ENCODE measurements around the gene SUGP1.

DNA sequence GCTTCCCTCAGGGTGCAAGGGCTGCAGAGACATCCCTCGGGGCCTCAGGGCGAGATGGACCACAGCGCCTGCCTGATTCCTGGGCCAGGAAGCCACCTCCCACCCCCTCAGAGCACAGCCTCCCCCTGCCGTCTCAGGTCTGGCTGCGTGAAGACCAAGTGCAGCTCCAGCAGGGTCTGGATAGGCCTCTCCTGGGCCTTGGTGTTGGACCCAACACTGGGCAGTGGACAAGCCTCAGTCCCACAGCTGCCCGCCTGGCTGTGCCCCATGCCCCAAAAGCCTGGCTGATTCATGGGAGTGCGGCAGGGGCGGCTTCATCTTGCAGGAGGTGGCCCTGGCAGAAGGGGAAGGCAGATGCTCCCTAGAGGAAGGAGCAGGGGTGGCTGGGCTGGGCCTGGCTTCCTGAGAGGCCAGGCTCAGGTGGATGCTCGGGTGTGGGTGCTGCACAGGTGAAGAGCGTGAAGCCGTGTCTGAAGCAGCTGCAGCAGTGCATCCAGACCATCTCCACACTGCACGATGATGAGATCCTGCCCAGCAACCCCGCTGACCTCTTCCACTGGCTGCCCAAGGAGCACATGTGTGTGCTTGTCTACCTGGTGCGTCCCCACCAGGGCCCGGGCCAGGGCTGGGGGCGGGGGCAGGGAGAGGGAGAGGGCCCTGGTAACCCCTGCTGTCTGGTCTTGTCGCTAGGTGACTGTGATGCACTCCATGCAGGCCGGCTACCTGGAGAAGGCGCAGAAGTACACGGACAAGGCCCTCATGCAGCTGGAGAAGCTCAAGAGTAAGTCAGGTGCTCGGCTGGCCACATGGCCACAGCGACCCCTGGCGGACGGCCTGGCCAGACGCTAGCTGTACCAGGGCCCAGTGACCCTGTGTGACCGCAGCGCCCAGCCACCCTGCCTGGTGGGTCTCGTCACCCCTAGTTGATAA, 22.0 kb upstream of the SUGP1 start:
- TF ChIP-seq, protein P1, sequence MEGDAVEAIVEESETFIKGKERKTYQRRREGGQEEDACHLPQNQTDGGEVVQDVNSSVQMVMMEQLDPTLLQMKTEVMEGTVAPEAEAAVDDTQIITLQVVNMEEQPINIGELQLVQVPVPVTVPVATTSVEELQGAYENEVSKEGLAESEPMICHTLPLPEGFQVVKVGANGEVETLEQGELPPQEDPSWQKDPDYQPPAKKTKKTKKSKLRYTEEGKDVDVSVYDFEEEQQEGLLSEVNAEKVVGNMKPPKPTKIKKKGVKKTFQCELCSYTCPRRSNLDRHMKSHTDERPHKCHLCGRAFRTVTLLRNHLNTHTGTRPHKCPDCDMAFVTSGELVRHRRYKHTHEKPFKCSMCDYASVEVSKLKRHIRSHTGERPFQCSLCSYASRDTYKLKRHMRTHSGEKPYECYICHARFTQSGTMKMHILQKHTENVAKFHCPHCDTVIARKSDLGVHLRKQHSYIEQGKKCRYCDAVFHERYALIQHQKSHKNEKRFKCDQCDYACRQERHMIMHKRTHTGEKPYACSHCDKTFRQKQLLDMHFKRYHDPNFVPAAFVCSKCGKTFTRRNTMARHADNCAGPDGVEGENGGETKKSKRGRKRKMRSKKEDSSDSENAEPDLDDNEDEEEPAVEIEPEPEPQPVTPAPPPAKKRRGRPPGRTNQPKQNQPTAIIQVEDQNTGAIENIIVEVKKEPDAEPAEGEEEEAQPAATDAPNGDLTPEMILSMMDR (IDR thresholded peaks at IDR 0.05), result peak; percentile 78
- TF ChIP-seq ZNF121 (CRISPR knock-in tag; IDR thresholded peaks at IDR 0.05), result no peak
- TF ChIP-seq, protein P2, sequence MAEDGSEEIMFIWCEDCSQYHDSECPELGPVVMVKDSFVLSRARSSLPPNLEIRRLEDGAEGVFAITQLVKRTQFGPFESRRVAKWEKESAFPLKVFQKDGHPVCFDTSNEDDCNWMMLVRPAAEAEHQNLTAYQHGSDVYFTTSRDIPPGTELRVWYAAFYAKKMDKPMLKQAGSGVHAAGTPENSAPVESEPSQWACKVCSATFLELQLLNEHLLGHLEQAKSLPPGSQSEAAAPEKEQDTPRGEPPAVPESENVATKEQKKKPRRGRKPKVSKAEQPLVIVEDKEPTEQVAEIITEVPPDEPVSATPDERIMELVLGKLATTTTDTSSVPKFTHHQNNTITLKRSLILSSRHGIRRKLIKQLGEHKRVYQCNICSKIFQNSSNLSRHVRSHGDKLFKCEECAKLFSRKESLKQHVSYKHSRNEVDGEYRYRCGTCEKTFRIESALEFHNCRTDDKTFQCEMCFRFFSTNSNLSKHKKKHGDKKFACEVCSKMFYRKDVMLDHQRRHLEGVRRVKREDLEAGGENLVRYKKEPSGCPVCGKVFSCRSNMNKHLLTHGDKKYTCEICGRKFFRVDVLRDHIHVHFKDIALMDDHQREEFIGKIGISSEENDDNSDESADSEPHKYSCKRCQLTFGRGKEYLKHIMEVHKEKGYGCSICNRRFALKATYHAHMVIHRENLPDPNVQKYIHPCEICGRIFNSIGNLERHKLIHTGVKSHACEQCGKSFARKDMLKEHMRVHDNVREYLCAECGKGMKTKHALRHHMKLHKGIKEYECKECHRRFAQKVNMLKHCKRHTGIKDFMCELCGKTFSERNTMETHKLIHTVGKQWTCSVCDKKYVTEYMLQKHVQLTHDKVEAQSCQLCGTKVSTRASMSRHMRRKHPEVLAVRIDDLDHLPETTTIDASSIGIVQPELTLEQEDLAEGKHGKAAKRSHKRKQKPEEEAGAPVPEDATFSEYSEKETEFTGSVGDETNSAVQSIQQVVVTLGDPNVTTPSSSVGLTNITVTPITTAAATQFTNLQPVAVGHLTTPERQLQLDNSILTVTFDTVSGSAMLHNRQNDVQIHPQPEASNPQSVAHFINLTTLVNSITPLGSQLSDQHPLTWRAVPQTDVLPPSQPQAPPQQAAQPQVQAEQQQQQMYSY (CRISPR knock-in tag; IDR thresholded peaks at IDR 0.05), result no peak
- TF ChIP-seq ELF4 (CRISPR knock-in tag; IDR thresholded peaks at IDR 0.05; ENCODE audit: low read depth), result no peak
- TF ChIP-seq, protein P3, sequence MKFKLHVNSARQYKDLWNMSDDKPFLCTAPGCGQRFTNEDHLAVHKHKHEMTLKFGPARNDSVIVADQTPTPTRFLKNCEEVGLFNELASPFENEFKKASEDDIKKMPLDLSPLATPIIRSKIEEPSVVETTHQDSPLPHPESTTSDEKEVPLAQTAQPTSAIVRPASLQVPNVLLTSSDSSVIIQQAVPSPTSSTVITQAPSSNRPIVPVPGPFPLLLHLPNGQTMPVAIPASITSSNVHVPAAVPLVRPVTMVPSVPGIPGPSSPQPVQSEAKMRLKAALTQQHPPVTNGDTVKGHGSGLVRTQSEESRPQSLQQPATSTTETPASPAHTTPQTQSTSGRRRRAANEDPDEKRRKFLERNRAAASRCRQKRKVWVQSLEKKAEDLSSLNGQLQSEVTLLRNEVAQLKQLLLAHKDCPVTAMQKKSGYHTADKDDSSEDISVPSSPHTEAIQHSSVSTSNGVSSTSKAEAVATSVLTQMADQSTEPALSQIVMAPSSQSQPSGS (CRISPR knock-in tag; IDR thresholded peaks at IDR 0.05; ENCODE audit: borderline replicate concordance, low read depth), result no peak
- TF ChIP-seq ESRRA (CRISPR knock-in tag; IDR thresholded peaks at IDR 0.05; ENCODE audit: borderline replicate concordance), result no peak
- no peak for TF ChIP-seq TEAD1 (CRISPR knock-in tag; IDR thresholded peaks at IDR 0.05)
- no peak for TF ChIP-seq MAX (CRISPR knock-in tag; IDR thresholded peaks at IDR 0.05)
